Coronary artery (tissue), 2 donors: ENCODE data around the gene PELI2.

Experiments used
- DNase-seq: peaks from one replicate; pipeline ENCODE4 v3.0.0-alpha.2; 2017; ENCODE audit warnings: low spot score
- H3K27ac ChIP-seq, 2 donors: fragments of 200-600 bp; sonication (generic); one replicate each; pipeline ENCODE4 v1.5.1; 2016 to 2019
- H3K4me3 ChIP-seq: fragments of 200-600 bp; sonication (generic); 2 replicates; pipeline ENCODE4 v1.5.1; 2016; ENCODE audit warnings: mild to moderate bottlenecking, moderate library complexity
- CTCF ChIP-seq: fragments of 200-600 bp; sonication (generic); IDR thresholded peaks from one replicate; pipeline ENCODE4 v1.5.1; 2019; ENCODE audit warnings: antibody characterized with exemption

PELI2 gene

GRCh38 chr14:56271970-56272369 lies 153.8 kb downstream of the PELI2 start:
- Histone ChIP-seq H3K27ac (peak overlapping the region in 1 of 2 donors; percentile 19), H3K4me3 (no peak overlapping the region)
- DNase-seq, result no peak
- TF ChIP-seq CTCF, result no peak

DNA sequence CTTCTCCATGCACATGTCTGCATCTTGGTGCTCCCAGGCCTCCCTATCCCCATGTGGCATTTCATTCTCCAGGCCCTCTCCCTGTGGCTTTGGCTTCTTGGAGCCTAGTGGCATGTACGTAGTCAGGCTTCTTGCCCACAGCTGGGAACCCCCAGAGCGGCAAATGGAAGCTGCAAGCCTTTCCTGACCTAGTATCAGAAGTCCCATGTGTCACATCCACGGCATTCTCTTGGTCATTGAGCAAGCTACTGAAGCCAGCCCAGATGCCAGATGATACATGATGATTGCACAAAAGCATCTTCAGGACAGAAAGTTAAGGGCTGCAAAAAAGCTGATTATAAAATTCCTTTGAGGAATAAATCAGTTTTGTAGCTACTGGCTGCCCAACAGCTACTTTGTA lies 154.9 kb downstream of the PELI2 start:
- DNase-seq, result no peak
- Histone ChIP-seq H3K4me3 (no peak overlapping the region), H3K27ac (peak overlapping the region in 1 of 2 donors; percentile 36)
- TF ChIP-seq CTCF, result no peak

DNA sequence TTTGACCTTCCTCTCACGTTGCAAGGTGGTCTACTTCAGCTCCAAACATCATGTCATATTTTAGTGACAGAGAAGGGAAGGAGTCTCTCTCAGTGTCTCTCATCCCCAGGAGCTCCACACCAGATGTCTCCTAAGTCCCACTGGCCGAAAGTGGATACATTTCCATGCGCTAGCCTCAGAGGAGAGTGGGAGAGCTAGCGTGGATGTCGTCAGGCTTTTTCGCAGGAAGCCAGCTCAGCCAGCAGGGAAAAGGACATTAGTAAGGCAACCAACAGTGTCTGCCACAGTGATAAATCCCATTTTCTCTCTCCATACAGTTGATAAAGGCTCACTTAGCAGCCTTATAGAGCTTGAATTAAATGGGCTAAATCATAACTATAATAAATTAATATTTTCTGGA lies 155.7 kb downstream of the PELI2 start:
- no peak for DNase-seq
- peak overlapping the region; percentile 36 to 39 for H3K27ac ChIP-seq
- H3K4me3 ChIP-seq, result no peak overlapping the region
- no peak for TF ChIP-seq CTCF

GRCh38 chr14:56274556-56274955 lies 156.3 kb downstream of the PELI2 start:
- H3K27ac ChIP-seq, result peak overlapping the region in 1 of 2 donors; percentile 36
- no peak for DNase-seq
- TF ChIP-seq CTCF, result no peak
- H3K4me3 ChIP-seq, result no peak overlapping the region

- DNase-seq, result no peak
- Histone ChIP-seq H3K27ac (no peak overlapping the region), H3K4me3 (no peak overlapping the region)
- TF ChIP-seq CTCF, result no peak
These were observed 157.9 kb downstream of the PELI2 start for GRCh38 chr14:56276108-56276507.

DNA sequence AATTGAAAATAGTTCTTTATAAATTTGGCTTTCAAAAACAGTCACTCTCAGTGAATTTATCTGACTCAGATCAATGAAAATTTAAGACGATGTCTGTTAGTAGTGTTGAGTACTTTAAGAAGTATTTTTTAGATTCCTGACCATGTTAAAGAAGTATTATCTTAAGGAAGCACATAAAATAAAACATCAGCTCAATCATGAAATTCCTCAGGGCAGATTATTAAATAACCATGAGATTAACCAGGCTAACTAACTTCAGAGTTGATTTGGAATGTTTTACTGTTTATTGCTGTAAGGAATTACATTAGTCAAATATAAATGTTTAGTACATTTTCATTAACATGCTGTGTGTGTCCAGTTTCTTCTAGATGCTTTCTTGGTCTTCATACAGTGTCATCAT lies 160.2 kb downstream of the PELI2 start:
- no peak for TF ChIP-seq CTCF
- no peak for DNase-seq
- no peak overlapping the region for H3K27ac ChIP-seq
- no peak overlapping the region for H3K4me3 ChIP-seq

DNA sequence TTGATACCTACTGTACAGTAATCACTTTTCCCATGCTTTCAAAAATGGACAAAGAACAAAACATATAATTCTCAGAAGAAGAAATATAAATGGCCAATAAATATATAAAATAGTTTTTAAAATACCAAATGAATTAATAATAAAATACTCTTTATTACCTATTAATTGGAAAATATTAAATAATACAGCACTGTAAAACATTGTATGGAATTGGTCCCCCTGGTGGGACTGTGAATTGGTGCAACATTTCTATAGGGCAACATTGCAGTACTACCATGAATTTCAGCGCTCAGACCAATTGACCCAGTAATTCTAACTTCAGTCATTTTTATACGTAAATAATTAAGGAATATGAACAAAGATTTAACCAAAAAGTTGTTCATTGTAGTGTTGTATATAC lies 162.6 kb downstream of the PELI2 start:
- Histone ChIP-seq H3K27ac (no peak overlapping the region), H3K4me3 (no peak overlapping the region)
- DNase-seq, result no peak
- no peak for TF ChIP-seq CTCF
